ENCODE measurements around the gene ELP5.

GRCh38 chr17:7307686-7308624 lies 55.9 kb downstream of the ELP5 start:
- TF ChIP-seq CTCF (IDR thresholded peaks at IDR 0.05; ENCODE audit: low read length) (no peak), EZH2 (IDR thresholded peaks at IDR 0.05; ENCODE audit: borderline replicate concordance, low read length) (no peak)
